Stimulated activated CD4-positive, alpha-beta T cell treated with anti-CD3 and anti-CD28 coated beads, Interleukin-12 subunit alpha, Interleukin-12 subunit beta, amount 100 ng/mL, for 24 hours (primary cell): ENCODE results near the gene RAB8B.
"Not testable (repeated sequence)": the region's sequence is repeated elsewhere in the genome, so short reads cannot be mapped to it uniquely, and the experiment has no call there.

Source experiments
- DNase-seq, 2 experiments: peaks; one replicate each; pipeline ENCODE4 v3.0.0-alpha.2; 2020; ENCODE audit warnings: low read depth in 2 of 2

RAB8B gene

DNA sequence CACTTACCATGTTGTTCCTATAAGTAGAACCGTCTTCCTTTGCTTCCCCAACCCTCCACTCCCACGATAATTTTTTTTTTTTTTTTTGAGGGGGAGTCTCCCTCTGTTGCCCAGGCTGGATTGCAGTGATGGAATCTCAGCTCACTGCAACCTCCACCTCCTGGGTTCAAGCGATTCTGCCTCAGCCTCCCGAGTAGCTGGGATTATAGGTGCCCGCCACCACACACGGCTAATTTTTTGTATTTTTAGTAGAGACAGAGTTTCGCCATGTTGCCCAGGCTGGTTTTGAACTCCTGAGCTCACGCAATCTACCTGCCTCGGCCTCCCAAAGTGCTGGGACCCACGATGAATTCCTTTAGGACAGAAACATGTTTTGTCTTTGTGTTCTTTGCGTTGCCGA is 19.4 kb downstream of the RAB8B start:
- not testable (repeated sequence) for DNase-seq

DNA sequence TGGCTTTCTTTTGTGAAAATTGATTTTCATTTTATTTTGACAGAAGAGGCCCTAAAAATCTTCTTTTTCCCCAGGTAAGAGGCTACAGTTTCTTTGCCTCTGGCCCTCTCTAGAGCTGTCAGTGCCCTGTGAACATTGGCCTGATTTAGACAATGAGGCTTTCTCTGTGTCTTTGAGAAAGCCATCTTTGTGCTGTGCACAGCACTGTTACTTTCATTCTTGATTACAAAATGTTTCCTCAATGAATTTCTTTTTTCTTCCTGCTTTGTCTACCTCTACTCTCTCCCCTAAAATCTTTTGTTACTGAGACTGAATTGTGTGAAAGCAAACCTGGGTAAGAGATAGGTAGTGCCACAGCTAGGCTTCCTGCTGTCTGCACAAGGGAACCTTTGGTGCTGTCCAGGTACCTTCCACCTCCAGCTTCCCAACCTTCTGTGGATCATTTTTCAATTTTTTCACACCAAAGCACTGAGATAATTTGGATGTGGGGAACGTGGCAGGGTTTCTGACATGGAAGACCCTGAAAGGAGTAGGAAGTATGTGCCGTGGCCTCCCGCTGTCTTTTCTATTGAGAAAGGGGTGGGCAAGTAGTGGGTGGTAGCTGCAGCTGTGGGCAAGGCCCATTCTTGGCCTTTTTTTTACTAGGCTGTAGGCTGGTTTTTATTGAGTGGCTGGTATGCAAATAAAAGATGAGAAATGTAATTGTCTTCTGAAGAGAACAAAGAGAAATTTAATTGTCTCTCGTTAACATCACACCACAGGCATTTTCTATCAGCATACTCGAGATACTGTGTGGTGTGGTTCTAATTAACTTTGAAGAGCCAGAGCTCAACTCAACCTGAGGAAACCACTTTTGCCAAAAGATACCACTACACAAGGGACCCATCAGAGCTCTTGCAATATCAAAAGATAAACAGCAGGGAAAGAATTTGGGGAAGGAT is 21.0 kb downstream of the RAB8B start:
- DNase-seq, result no peak

- DNase-seq, result no peak
These were observed 21.7 kb downstream of the RAB8B start for GRCh38 chr15:63211092-63211490.

GRCh38 chr15:63211549-63211948 is 22.1 kb downstream of the RAB8B start:
- DNase-seq, result no peak

DNA sequence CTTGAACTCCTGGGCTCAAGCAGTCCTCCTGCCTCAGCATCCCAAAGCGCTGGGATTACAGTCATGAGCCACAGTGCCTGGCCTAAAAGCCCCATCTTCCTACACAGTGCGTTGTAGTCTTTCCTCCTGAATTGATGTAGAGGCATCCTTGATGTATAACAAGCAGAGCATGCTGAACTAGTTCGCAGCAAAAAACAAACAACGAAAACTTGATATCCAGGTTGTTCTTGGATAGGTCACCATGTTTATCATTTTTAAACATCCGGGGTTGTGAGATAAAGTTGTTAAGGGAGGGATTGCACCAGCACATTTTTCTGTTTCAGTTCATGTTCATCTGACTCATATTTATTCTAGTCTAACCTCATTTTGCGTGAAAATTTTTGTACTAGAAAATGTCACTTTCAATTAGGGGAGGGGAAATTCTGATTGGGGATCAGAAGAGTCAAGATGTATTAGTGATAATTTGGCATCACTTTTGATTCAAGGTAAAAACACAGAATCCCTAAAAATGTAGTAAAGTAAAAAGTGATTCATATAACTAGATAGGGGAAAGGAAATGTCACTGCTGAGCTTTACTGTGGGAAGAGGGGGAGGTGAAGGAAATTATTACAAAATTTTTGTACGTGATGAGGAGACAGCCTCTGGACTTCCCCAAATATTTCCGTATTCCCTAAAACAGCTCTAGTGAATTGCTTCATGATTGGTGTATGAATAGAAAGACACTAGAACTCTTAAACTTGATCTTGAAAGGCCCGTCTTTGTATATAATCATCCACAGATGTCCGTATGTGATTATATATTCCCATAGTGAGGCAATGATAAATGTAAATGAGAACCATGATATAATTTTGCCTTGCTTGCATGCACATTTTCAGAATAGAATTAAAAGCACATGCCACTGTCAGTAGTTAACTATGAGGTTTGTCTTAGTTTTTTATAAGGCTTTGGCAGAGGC is 22.9 kb downstream of the RAB8B start:
- no peak for DNase-seq

- no peak for DNase-seq
These were observed 28.8 kb downstream of the RAB8B start for GRCh38 chr15:63218100-63218808.

DNA sequence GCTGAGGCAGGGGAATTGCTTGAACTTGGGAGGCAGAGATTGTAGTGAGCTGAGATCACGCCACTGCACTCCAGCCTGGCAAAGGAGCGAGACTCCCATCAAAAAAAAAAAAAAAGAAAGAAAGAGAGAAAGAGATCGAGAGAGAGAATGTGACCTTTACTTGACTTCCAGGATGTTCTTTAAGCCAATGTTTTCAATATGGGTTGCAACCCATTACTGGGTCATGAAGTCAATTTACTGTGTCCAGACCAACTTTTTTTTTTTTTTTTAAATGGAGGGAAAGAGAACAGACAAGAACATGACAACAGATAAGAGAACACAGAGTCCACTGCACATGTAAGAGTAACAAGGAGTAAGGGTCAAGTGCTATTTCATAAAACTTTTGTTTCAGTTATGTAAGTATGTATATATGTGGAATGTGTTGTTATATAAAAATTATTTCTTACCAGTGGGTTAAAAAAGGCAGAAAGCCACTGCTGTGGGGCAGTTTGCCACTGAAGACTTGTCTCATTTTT is 29.8 kb downstream of the RAB8B start:
- DNase-seq, result no peak

- no peak for DNase-seq
These were observed 31.9 kb downstream of the RAB8B start for GRCh38 chr15:63221346-63221745.

- DNase-seq, result no peak
These were observed 34.1 kb downstream of the RAB8B start for GRCh38 chr15:63223463-63223862.

- no peak for DNase-seq
These were observed 36.0 kb downstream of the RAB8B start for GRCh38 chr15:63225381-63225780.

- DNase-seq, result no peak
These were observed 36.9 kb downstream of the RAB8B start for GRCh38 chr15:63226155-63226883.

GRCh38 chr15:63226966-63227401 is 37.6 kb downstream of the RAB8B start:
- no peak for DNase-seq

GRCh38 chr15:63227689-63228088 is 38.3 kb downstream of the RAB8B start:
- no peak for DNase-seq

DNA sequence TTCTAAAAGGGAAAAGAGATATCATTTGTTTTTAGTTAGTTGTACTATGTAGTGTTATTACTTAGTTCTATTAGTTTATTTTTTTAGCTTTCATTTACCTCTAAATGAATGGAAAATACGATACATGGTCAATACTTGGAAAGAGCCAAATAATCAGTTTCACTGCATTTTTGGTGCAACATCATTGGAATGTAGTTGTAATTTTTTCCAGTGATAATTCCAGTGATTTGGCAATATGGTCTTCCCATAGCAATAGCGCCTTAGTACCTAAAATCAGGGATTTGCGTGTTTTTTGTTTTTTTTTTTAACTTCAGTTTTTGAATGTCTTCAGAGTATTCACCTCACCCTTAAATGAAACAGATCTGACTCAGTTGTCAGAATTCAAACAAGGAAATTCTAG is 41.8 kb downstream of the RAB8B start:
- no peak for DNase-seq

GRCh38 chr15:63231706-63232105 is 42.3 kb downstream of the RAB8B start:
- DNase-seq, result no peak

GRCh38 chr15:63232405-63232804 is 43.0 kb downstream of the RAB8B start:
- DNase-seq, result no peak

GRCh38 chr15:63232943-63233342 is 43.5 kb downstream of the RAB8B start:
- DNase-seq, result no peak

- DNase-seq, result no peak
These were observed 44.4 kb downstream of the RAB8B start for GRCh38 chr15:63233667-63234423.

DNA sequence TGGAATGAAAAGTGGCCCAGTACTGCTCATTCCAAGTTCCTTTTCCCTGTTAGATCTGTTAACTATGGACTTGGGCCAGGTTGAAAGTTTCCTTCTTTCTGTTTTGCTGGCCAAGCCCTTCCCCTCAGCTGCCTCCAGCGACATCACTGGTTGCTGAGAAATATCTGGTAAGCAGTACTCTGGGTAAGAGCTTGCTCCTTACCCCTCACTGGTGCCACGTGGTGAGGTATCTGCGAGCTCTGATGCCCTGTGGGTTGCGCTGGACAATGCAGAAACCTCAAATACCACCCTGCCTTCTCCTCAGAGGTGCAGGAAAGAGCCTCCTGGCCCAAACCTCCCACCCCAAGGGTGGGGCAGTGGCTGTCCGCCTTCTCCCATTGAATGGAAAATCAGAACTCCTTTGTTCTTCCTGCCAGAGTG is 45.1 kb downstream of the RAB8B start:
- no peak for DNase-seq

- no peak for DNase-seq
These were observed 46.9 kb downstream of the RAB8B start for GRCh38 chr15:63236272-63236671.
